ENCODE results near the gene C5orf63. TPM values are rescaled to one million over a fixed set of nuclear protein-coding genes. Genes with fewer than 3 reads are reported as not detected.
"Not testable (repeated sequence)": the region's sequence is repeated elsewhere in the genome, so short reads cannot be mapped to it uniquely, and the experiment has no call there.

The C5orf63 gene
- polyA plus RNA-seq, 1 donor (not counting 4 experiments of a cell fraction or from before 2014, with no cell fraction given), result 7.2 TPM

DNA sequence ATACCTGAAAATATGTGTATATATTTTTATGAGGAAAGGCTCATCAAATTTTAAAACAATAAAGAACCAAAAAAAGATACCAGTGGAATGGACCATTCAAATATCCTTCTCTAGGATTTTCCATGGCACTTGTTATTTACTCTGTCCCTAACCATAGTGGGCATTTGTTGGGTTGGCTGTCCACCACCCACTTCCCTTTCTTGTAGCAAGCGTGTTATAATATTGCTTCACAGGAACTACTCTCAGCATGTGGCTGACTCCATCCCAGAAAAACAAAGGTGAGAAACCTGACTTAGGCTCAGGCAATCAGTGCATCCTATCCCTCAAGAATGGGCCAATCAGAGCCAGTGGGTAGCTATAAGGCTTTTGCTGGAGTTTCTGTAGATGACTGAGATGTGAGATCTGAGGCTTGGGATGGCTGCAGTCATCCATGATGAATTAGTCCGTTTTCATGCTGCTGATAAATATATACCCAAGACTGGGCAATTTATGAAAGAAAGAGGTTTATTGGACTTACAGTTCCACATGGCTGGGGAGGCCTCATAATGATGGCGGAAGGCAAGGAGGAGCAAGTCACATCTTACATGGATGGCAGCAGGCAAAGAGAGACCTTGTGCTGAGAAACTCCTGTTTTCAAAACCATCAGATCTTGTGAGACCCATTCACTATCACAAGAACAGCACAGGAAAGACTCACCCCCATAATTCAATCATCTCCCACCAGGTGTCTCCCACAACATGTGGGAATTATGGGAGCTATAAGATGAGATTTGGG, 17.2 kb downstream of the C5orf63 start:
- dilution Hi-C loops (cut with MboI; ENCODE audit: extremely low pct_ligation_motif_present, low sequenced_read_pairs), result no loop called here
- DNase-seq (ENCODE audit: low read depth, low spot score) (no peak), FAIRE-seq (no peak)
- Histone ChIP-seq H3K27me3 (ENCODE audit: control insufficient read depth, extremely low read depth, insufficient read depth, low read length) (no peaks in the 10 kb centered on the region), H3K9ac (ENCODE audit: control insufficient read depth, extremely low read depth, insufficient read depth, low read length) (no peak overlapping the region), H3K4me1 (ENCODE audit: control insufficient read depth, extremely low read depth, insufficient read depth, low read length) (no peaks in the 10 kb centered on the region), H3K4me3 (ENCODE audit: control insufficient read depth in 2 of 3, extremely low read depth in 1 of 3, insufficient read depth in 2 of 3, low read depth in 1 of 3, low read length in 3 of 3) (no peak overlapping the region), H3K4me2 (ENCODE audit: control insufficient read depth, extremely low read depth, insufficient read depth, low read depth, low read length) (no peak overlapping the region), H3K27ac (ENCODE audit: control insufficient read depth, insufficient read depth, low read length) (no peak overlapping the region), H3K9me3 (ENCODE audit: control insufficient read depth, low read depth, low read length) (no peaks in the 10 kb centered on the region), H4K20me1 (ENCODE audit: control insufficient read depth, extremely low read depth, insufficient read depth, low read length) (no peaks in the 10 kb centered on the region), H3K9me1 (ENCODE audit: control insufficient read depth, extremely low read depth, insufficient read depth, low read length) (no peaks in the 10 kb centered on the region), H3K36me3 (ENCODE audit: control insufficient read depth in 2 of 2, extremely low read depth in 1 of 2, insufficient read depth in 2 of 2, low read length in 2 of 2) (peaks cover 5 to 8% of the 10 kb centered on the region in 2 experiments), H2AFZ (ENCODE audit: control insufficient read depth, low read length) (no peak overlapping the region), H3K79me2 (ENCODE audit: control insufficient read depth, insufficient read depth, low read length) (no peaks in the 10 kb centered on the region)
- TF ChIP-seq, protein P1, sequence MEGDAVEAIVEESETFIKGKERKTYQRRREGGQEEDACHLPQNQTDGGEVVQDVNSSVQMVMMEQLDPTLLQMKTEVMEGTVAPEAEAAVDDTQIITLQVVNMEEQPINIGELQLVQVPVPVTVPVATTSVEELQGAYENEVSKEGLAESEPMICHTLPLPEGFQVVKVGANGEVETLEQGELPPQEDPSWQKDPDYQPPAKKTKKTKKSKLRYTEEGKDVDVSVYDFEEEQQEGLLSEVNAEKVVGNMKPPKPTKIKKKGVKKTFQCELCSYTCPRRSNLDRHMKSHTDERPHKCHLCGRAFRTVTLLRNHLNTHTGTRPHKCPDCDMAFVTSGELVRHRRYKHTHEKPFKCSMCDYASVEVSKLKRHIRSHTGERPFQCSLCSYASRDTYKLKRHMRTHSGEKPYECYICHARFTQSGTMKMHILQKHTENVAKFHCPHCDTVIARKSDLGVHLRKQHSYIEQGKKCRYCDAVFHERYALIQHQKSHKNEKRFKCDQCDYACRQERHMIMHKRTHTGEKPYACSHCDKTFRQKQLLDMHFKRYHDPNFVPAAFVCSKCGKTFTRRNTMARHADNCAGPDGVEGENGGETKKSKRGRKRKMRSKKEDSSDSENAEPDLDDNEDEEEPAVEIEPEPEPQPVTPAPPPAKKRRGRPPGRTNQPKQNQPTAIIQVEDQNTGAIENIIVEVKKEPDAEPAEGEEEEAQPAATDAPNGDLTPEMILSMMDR (optimal IDR thresholded peaks at IDR 0.05 in 1 of 3, IDR thresholded peaks at IDR 0.05 in 1 of 3, conservative IDR thresholded peaks at IDR 0.05 in 1 of 3; ENCODE audit: extremely low read depth in 1 of 3, insufficient read depth in 2 of 3, low read length in 3 of 3), result no peak
- TF ChIP-seq EZH2 (IDR thresholded peaks at IDR 0.05; ENCODE audit: low read length), result no peak

DNA sequence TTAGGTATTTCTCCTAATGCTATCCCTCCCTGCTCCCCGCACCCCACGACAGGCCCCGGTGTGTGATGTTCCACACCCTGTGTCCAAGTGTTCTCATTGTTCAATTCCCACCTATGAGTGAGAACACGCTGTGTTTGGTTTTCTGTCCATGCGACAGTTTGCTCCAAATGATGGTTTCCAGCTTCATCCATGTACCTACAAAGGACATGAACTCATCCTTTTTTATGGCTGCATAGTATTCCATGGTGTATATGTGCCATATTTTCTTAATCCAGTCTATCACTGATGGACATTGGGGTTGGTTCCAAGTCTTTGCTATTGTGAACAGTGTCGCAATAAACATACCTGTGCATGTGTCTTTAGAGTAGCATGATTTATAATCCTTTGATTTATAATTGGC, 19.8 kb downstream of the C5orf63 start:
- H3K9me1 ChIP-seq (ENCODE audit: control insufficient read depth, extremely low read depth, insufficient read depth, low read length); H4K20me1 ChIP-seq (ENCODE audit: control insufficient read depth, extremely low read depth, insufficient read depth, low read length); DNase-seq (ENCODE audit: low read depth, low spot score); H3K9ac ChIP-seq (ENCODE audit: control insufficient read depth, extremely low read depth, insufficient read depth, low read length); H3K36me3 ChIP-seq (ENCODE audit: control insufficient read depth in 2 of 2, extremely low read depth in 1 of 2, insufficient read depth in 2 of 2, low read length in 2 of 2); H3K4me1 ChIP-seq (ENCODE audit: control insufficient read depth, extremely low read depth, insufficient read depth, low read length); FAIRE-seq; H3K27ac ChIP-seq (ENCODE audit: control insufficient read depth, insufficient read depth, low read length); H2AFZ ChIP-seq (ENCODE audit: control insufficient read depth, low read length); H3K4me2 ChIP-seq (ENCODE audit: control insufficient read depth, extremely low read depth, insufficient read depth, low read depth, low read length); dilution Hi-C loops (cut with MboI; ENCODE audit: extremely low pct_ligation_motif_present, low sequenced_read_pairs); H3K9me3 ChIP-seq (ENCODE audit: control insufficient read depth, low read depth, low read length); H3K4me3 ChIP-seq (ENCODE audit: control insufficient read depth in 2 of 3, extremely low read depth in 1 of 3, insufficient read depth in 2 of 3, low read depth in 1 of 3, low read length in 3 of 3); H3K27me3 ChIP-seq (ENCODE audit: control insufficient read depth, extremely low read depth, insufficient read depth, low read length); H3K79me2 ChIP-seq (ENCODE audit: control insufficient read depth, insufficient read depth, low read length): not testable (repeated sequence)

DNA sequence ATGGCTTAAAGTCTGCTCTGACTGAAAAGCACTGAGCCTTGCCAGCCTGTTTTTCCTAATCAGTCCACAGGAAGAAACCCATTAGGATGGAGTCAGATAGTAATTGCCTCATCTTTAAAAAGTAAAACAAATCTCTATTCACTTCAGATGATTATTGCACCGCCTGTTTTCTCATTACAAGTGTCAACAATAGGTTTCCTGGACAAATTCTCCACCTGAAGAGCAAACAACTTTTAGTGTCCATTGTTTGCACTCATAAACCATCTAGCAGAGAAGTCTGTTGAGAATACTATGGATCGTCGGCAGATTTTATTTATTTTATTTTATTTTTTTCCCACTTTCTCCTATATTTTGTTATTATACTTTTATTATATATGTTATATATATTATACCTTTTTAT, 20.3 kb downstream of the C5orf63 start:
- Histone ChIP-seq H3K4me1 (ENCODE audit: control insufficient read depth, extremely low read depth, insufficient read depth, low read length) (no peaks in the 10 kb centered on the region), H3K9ac (ENCODE audit: control insufficient read depth, extremely low read depth, insufficient read depth, low read length) (no peak overlapping the region), H3K4me2 (ENCODE audit: control insufficient read depth, extremely low read depth, insufficient read depth, low read depth, low read length) (no peak overlapping the region), H3K9me3 (ENCODE audit: control insufficient read depth, low read depth, low read length) (no peaks in the 10 kb centered on the region), H3K27ac (ENCODE audit: control insufficient read depth, insufficient read depth, low read length) (no peak overlapping the region), H3K36me3 (ENCODE audit: control insufficient read depth in 2 of 2, extremely low read depth in 1 of 2, insufficient read depth in 2 of 2, low read length in 2 of 2) (peaks cover 5 to 8% of the 10 kb centered on the region in 2 experiments), H3K27me3 (ENCODE audit: control insufficient read depth, extremely low read depth, insufficient read depth, low read length) (no peaks in the 10 kb centered on the region), H3K79me2 (ENCODE audit: control insufficient read depth, insufficient read depth, low read length) (no peaks in the 10 kb centered on the region), H2AFZ (ENCODE audit: control insufficient read depth, low read length) (no peak overlapping the region), H4K20me1 (ENCODE audit: control insufficient read depth, extremely low read depth, insufficient read depth, low read length) (no peaks in the 10 kb centered on the region), H3K4me3 (ENCODE audit: control insufficient read depth in 2 of 3, extremely low read depth in 1 of 3, insufficient read depth in 2 of 3, low read depth in 1 of 3, low read length in 3 of 3) (no peak overlapping the region), H3K9me1 (ENCODE audit: control insufficient read depth, extremely low read depth, insufficient read depth, low read length) (no peaks in the 10 kb centered on the region)
- dilution Hi-C loops (cut with MboI; ENCODE audit: extremely low pct_ligation_motif_present, low sequenced_read_pairs), result no loop called here
- FAIRE-seq, result no peak
- TF ChIP-seq EZH2 (IDR thresholded peaks at IDR 0.05; ENCODE audit: low read length), result no peak
- TF ChIP-seq, protein P1 (optimal IDR thresholded peaks at IDR 0.05 in 1 of 3, IDR thresholded peaks at IDR 0.05 in 1 of 3, conservative IDR thresholded peaks at IDR 0.05 in 1 of 3; ENCODE audit: extremely low read depth in 1 of 3, insufficient read depth in 2 of 3, low read length in 3 of 3), result no peak
- DNase-seq (ENCODE audit: low read depth, low spot score), result no peak
